AG08396 (cell line): ENCODE results near the gene CDK14.
A peak's percentile ranks its signal among the peaks of the same experiment; 100 is the strongest.

ENCODE experiments used
- DNase-seq: peaks from one replicate; pipeline ENCODE4 v3.0.0; 2012; ENCODE audit warnings: low spot score, mixed read lengths

The CDK14 gene

DNA sequence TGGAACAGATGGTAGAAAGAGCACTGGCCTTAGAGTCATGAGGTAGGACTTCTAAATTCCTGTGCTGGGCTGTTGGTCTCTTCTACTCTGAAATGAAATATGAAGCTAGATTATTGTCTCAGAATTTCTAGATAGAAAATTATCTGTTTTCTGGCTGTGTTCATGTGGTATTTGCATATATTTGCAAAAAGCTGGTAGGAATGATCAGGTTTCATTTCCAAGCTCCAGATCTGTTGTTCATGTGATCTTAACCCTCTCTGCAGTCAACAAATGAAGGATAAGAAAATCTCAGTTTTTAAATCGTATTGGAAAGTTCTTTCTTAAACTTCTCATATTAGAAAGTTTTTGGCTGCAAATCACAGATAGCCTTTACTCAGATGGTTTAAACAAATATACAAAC is 248.3 kb downstream of the CDK14 start:
- no peak for DNase-seq

DNA sequence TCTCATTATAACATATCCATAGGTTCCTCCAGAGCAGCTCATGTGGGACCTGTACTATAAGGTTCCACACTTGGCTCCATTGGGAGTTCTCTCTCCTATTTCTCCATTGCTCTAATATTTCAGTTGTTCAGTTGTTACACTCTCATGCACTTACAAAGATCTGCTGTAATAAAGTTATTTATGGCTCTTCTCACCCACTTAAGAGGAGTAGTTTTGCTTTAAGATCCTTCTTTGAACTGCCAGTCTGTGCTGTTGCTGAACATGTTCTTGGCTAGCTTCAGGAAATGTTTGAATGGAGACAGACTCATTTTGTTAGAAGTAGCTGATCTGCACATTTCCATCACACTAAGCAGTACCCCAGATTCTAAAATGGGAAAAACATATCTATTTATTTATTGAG is 250.1 kb downstream of the CDK14 start:
- DNase-seq = no peak

DNA sequence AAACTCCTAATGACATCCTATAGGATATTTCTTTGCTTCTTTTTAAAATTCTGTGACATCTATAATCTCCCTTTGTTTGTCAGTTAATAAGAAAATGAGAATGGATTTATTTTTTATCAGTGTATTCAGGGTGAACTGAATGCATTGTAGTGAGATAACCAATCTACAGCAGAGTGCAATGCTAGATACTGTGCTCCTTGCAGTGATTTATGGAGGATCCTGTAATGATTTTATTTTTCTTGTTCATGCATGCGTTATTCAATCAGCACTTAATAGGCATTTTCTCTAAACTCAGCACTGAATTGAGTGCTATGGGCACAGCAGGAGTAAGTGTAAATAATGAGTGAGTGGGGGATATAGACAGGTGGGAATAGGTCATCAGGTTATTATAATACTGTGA is 253.9 kb downstream of the CDK14 start:
- DNase-seq = no peak

DNA sequence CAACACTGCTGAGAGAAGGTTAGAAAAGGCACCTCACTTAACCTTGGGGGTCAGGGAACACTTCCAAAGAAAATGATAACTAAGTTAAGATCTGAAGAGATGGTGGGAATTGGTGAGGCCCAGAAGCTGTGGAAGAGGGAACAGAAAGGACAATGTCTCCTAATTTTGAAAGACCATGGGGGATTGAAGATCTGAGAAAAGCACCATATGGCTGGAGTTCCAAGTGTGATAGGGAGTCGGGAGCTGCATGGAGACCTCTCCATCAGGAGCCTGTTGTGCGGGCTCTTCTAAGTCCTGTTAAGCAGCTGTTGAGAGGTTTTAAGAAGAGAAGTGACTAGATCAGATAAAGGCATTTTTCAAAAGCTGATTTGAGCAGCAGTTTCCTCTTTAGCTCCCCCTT is 254.3 kb downstream of the CDK14 start:
- no peak for DNase-seq

DNA sequence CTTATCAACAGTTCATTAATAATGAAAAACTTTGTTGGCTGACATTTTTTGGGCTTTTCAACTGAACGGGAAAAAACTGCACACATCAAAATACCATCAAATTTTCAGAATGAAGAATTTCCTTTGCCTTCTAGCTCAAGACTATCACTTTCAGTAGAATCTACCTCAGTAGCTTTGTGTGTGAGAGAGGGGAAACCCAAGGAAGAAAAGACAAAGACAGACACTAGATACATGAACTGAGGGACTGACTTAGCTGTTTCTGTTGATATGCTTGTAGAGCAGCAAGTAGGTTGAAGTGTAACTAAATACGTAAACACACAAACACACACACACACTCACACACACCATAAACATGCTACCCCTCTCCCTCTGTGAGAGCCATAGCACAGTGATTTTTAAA is 257.1 kb downstream of the CDK14 start:
- no peak for DNase-seq

DNA sequence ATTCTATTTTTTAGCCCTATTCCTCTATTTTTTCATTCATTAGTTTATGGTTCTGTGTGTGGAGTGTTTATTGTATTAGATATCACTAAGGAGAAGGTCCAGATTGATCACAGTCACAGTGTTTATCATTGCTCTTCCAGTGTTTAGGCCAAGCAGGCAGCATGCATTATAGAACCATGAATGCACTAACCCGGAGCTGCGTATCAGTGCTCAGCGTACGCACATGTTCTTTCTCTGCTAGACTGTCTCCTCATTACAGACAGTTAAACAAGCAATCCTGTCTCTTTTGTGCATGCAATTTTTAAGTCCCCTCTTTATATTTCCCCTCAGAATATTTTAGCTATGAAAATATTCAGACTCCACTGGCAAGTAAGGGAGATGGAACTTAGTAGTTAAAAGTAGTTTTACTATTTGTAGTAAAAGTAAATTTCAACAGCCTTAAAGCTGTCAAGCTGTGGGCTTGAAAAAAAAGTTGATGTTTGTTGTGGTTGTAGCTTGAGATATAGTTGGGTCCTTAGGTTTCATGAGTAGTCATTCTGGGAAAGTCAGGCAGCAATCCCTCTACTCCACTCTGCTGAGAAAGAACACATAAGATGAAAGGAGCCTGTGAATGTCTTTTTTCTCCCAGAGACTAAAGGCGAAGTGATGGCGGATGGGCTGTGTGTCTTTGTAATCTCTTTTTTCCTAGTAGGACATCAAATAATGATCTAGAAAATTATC is 260.4 kb downstream of the CDK14 start:
- DNase-seq = no peak

DNA sequence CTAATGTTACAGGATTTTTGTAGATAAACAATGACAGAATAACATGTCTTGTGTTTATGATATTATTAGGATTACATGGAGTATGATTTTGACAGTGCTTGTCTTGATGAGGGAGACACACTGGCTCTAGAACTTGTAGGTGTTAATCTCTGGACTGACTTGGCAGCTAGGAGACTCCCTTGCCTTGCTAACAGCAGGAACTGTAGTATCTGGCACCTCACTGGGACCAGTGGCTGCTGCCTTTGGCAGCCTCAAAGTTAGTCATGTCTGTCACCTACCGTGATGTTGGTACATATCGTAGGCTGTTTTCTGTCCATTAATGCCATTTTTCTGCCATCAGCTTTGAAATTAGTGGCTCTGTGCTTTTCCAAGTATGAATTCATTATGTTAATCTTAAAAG is 261.5 kb downstream of the CDK14 start:
- no peak for DNase-seq

DNA sequence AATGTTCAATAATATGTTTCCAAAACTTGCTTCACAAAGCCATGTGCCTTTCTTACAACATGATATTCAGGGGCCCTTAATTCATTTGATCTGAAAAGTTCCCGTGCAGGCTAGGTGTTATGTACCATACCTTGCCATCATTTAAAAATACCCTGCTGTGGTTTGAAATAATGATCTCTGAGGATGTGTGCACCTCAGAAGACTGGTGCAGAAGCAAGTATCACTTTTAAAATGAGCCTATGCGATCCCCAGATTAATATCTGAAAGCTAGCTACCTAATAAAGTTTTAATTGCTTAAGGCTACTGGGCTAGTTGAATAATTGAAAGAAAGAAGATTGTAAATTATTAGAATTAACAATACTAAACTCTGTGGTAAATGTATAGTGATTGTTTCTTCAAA is 262.4 kb downstream of the CDK14 start:
- DNase-seq = no peak

DNA sequence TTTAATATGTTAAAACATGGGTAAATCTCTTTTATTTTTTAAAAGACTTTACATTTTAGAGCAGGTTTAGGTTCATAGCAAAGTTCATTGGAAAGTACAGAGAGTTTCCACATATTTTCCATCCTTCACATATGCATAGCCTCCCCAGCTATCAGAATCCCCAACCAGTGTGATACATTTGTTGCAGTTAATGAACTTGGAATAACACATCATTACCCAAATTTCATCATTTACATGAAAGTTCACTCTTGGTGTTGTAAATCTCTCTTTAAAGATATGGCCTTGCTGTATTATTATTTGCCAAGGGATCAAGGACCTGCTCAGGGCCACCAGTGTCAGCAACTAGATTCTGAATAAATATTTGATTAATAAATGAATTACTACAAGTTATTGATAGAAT is 263.4 kb downstream of the CDK14 start:
- no peak for DNase-seq

DNA sequence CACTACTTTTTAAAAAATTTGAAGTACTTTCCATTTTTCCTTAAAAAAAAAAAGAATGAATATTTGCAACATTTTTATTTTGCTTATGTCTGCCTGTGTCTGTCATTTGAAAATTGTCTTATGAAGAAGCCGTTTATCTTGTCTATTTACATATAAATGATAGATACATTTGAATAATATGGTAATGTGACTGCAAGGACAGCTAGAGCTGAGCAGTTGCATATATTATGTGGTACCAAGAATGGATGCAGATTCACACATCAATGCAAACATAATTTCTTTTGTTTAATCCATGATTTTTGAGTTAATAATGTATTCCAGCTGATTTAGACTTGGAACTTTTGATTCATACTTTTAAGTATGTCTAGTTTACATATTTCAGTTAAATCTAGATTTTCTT is 268.0 kb downstream of the CDK14 start:
- no peak for DNase-seq

DNA sequence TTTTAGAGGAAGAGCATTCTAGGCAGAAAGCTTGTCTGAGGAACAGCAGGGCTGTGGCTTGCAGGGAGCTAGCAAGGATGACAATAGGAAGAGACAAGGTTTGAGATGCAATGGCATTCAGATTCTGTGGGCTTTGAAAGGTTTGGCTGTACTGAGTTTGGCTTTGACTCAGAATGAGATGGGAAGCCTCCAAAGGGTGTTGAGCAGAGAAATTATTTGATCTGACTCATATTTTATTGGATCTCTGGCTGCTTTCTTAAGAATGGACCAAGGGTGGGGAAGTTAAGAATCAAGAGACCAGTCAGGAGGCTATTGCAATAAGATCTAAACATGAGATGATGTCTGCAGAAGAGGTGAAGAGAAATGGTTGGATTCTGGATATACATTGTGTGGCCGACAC is 273.2 kb downstream of the CDK14 start:
- no peak for DNase-seq

DNA sequence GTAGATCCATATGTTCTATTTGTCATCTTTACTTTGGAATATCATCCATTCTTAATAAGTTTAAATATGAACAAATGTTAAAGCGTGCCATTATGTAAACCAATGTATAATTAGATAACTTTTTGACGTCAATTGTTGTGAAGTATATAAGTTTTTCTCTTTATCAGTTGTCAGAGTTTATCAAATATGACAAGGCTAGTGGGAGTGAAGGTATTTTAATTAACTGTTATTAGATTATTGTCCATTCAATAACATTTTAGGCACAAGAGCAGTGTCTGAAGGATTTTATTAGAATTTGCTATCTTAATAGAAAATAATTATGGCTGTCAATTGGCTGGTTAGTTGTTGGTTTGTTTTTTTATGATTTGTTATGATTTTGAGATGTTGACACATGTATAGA is 280.6 kb downstream of the CDK14 start:
- DNase-seq = no peak

DNA sequence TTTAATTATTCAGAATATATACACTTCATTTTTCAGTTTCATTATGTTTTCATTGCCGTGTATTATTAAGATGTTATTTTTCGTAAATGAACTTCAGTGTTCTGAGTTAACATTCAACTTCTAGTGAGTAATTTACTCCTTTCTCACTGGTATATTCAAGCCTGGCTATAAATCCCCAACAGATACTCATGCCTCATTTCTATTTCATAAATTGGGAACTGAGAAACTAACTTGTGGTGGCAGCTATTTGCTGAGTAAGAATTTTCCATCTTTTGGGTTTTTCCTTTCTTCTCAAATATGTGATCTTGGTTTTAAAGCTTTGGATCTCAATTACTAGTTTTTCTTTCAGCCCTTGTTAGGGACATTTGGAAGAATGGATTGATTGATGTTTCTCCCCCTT is 281.1 kb downstream of the CDK14 start:
- no peak for DNase-seq

DNA sequence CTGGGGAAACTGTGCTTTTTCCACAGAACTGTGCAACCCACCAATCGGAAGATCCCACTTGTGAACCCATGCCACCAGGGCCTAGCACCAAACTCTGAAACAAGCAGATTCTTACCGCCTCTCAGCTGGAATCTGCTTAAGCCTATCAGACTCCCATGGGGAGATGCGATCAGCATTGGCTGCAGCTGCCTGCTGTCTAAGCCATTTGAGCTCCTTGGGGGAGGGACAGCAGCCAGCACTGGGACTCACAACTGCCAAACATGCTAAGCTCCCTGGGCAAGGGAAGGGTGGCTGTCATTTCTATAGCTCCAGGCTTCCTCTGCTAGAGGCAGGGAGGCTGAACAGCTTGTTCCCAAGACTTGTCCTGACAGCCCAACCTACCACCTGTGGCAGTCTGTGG is 283.8 kb downstream of the CDK14 start:
- no peak for DNase-seq

DNA sequence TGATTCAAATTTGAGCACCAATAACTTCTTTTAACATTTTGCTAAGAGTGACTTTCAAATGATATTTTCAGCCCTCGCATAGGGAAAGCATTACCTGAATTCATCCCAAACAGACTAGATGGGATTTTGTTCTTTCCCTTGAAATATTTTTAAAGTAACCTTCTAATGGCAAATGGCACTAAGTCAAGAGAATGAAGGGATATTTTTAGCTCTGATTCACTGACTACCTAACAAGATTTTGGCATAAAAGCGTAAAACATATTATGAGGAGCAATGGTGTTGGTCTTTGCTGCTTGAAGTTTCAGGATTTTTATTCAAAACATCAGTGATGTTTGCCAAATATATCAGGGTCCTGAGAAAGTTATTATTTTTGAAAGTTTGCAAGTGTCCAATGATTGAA is 290.3 kb downstream of the CDK14 start:
- no peak for DNase-seq

DNA sequence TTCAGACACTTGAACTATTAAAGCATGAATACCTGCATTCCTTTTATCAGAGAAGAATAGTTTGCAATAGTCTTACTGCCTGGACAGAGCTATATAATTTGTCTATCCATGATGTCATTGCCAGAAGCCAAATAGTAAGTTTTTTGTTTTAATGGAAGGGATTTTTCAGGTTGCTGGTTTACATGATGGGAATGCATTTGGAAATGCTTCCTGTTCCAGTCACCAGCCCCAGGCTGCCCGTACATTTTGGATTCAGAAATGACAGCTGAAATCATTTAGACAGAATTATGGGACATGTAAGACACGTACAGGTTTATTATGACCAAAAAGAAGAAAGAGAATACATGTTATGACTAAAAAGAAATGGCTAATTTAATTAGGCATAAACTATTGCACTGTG is 293.1 kb downstream of the CDK14 start:
- DNase-seq = no peak

DNA sequence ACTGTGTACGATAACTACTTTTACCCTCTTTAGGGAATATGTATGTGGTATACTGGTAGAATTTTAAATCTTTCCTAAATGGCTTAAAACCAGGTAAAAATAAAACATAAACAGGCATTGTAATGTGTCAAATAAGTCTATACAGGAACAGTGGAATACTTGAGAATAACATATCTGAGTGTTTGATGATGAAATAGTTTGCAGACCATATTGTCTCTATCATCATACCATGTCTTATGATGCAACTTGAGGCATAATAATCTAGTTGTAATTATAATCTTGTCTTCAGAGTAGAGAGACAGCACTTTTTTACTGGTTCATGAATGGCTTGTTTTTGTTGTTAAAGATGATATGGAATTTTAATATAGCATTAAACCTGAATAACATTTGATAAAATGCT is 293.5 kb downstream of the CDK14 start:
- DNase-seq = no peak

DNA sequence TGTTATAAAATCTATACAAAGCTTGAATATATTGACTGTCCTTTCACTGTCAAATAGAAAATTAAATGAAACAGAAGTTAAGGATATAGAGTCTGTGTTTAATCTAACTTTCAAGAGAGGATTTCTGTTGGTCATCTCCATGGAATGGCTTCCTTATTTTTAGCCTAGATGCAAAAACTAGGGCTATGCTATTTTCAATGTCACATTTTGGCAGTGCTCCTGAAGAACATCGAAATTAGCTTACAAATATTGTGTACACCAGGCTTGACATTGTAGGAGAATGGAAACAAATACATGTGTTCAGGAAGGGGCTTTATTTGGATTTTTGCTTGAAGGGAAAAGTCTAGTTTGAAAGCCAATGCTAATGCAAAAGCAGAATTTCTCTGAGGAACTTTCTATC is 295.4 kb downstream of the CDK14 start:
- DNase-seq = no peak

DNA sequence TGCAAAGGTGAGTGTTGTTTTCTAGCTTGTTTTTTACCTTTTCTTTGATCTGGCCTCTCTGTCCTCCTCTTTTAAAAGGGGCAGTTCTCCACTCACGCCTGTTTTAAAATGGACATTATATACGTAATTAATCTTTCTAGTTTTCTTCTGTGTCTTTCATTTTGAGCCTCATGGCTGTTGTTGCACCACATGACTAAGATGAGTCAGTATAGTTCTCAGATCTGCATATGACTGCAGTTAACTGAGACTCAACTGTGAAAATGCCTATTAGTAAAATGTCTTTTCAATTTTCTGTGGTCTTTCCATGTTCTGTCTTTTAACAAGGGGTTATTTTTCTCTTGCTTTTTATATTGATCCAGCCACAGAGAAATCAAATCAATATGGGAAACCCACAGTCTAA is 296.1 kb downstream of the CDK14 start:
- peak; percentile 8 for DNase-seq

DNA sequence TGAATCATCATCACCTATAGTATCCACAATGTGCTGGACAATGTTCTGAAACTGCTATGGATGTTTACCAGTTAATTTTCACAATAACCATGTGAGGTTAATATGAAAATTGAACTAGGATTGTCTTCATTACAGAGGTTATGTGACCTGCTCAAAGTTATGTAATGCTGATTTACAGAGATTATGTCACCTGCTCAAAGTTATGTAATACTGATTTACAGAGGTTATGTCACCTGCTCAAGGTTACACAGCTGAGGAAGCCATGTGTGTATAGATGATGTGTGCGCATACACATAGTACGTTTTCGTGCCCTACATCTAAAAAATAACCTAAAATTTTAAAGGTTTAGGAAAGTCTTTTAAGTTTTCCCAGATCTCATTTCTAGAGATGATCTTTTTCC is 298.0 kb downstream of the CDK14 start:
- no peak for DNase-seq

DNA sequence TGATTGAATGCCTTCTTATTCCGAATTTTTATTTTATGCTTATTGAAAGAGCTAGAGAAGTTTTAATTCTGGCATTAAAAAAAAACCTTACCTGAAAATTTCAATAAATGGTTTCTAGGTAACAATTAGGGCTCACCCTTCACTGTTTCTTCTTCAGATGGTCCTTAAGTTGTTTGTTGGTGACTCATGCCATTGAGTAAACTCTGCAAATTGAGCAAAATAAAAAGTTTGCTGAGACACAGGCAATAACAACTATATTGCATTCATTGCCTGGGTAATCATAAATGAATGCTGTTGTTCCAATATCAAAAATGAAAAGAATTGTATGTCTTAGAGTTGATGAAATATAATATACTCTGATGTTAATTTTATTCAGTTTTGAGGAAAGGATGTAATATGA is 300.3 kb downstream of the CDK14 start:
- DNase-seq = no peak

DNA sequence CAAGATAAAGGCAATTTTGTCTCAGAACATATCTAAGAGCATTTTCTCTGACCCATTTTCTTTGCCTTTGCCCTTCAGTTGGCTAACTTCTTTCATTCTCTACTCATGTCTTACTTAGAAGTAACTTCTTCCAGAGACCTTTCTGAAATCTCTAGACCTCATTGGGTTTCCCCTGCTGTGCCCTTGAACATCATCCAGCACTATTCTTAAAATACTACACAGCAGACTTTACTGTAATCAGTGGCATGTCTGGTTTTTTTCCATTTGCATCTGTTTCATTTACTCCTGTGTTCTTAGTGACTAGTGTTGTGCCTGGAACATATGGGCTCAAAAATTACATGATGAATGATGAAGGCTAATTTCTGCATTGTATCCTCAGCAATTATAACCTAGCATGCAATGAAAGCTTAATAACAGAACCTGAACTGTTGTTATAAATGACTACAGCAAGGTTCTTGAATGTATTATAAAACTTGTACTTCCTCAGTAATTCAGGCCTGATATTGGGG is 301.9 kb downstream of the CDK14 start:
- DNase-seq = no peak

DNA sequence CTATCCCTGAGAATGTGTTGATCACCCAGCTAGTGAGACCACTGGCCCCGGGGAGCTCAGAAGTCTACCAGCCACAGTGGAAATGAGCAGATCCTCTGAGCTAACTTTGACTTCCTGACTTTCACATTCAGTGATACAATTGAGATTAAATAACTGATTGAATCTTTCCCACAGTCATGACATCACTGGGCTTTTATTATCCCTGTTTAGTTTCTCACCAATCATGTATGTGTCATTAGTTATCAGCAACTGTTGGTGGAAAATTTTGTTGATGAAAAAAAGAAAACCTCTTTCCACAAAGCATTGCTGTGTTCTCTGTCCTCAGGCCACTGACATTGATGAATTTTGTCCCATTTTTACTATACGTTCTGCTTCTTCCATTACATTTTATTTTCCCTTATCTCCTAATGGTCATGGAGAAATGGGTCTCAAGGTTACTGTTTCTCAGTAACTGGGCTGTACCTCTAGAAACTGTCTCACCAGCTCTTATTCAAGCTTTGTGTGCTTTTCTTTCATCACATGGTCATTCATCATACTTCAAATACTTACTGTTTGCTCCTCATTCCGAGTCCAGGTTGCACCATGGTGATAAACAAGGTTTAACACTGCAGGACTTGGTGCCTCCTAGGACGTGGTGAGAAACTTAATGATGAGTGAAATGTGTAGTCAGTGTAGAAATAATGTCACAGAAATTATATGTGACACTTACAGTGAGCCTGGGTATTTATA is 304.7 kb downstream of the CDK14 start:
- no peak for DNase-seq

DNA sequence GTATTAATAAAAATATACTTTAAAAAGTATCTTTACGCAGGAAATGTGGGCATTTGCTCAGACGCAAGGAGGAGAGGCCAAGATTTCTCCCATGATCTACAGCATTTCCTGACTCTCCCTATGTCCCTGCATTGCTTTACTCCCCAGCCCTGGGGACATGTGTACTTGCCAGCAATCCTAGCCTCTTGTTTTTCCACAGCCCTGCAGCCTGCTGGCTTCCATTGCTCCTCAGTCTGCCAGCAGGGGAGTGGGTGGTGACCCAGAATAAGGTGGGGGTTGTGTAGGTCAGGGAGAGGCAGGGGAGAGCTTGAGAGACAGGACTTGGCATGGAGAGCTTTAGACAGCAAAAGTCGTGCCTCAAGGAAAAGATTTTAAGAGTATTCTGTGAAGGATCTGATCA is 307.7 kb downstream of the CDK14 start:
- DNase-seq = no peak
